ENCODE results near the gene S100PBP. TPM values are rescaled to one million over a fixed set of nuclear protein-coding genes. Genes with fewer than 3 reads are reported as not detected.
A peak's percentile ranks its signal among the peaks of the same experiment; 100 is the strongest.

Gene S100PBP
- total RNA-seq, 1 experiment from 2014 or later, result 50.1 TPM

GRCh38 chr1:32769524-32770220 is 47.8 kb upstream of the S100PBP start:
- Mint-ChIP-seq H3K4me1 (peaks cover 46 to 69% of the 10 kb centered on the region in 2 experiments), H3K27ac (peak overlapping the region in 1 of 3 experiments; percentile 84; a peak in 1 of 7 replicates), H3K9me3 (no peaks in the 10 kb centered on the region), H3K36me3 (ENCODE audit: insufficient read depth in 1 of 3, low read depth in 3 of 3) (peaks cover 12 to 55% (median 50%) of the 10 kb centered on the region in 3 experiments), H3K27me3 (ENCODE audit: low read depth) (no peaks in the 10 kb centered on the region), H3K4me3 (no peak overlapping the region; a peak in 1 of 5 replicates)
- Histone ChIP-seq H4K20me1 (ENCODE audit: control insufficient read depth, insufficient read depth, insufficient read length) (no peaks in the 10 kb centered on the region), H2BK15ac (ENCODE audit: low read depth, low read length) (no peak overlapping the region), H2BK20ac (ENCODE audit: low read depth, low read length, poor library complexity, severe bottlenecking) (no peak overlapping the region), H3K14ac (ENCODE audit: insufficient read depth, low read length) (no peak overlapping the region), H2BK12ac (ENCODE audit: insufficient read length, low read depth, low read length) (no peak overlapping the region), H3K56ac (ENCODE audit: insufficient read length, low read depth, low read length) (no peak overlapping the region), H3K23me2 (ENCODE audit: insufficient read length, low read depth, low read length, poor library complexity, severe bottlenecking) (peaks cover 10% of the 10 kb centered on the region), H2AFZ (ENCODE audit: low read length) (no peak overlapping the region), H3K4me1 (ENCODE audit: insufficient read depth, low read length) (no peaks in the 10 kb centered on the region; the same call in 1 of the 2 replicates), H4K91ac (ENCODE audit: insufficient read length, low read depth, low read length) (no peak overlapping the region), H2BK120ac (ENCODE audit: low read depth, low read length, poor library complexity, severe bottlenecking) (no peak overlapping the region), H3K18ac (ENCODE audit: insufficient read length, low read depth, low read length) (no peak overlapping the region), H3K9me3 (ENCODE audit: control insufficient read depth, low read depth, low read length) (no peaks in the 10 kb centered on the region), H3K27me3 (ENCODE audit: insufficient read depth, low read length) (no peaks in the 10 kb centered on the region), H4K5ac (ENCODE audit: insufficient read length, low read depth, low read length) (no peak overlapping the region), H3K79me2 (ENCODE audit: insufficient read depth, low read length) (peaks cover 5% of the 10 kb centered on the region; the same call in 1 of the 2 replicates), H3K27ac (ENCODE audit: insufficient read length, low read depth, low read length) (no peak overlapping the region), H3T11ph (ENCODE audit: low read length) (no peak overlapping the region), H3K9ac (ENCODE audit: extremely low read depth, insufficient read length, low read length) (no peak overlapping the region), H3K4ac (ENCODE audit: low read depth, low read length) (no peak overlapping the region), H3K23ac (ENCODE audit: insufficient read length, low read depth, low read length) (no peak overlapping the region), H3K4me2 (ENCODE audit: insufficient read depth, insufficient read length, low read length) (no peak overlapping the region), H2AK5ac (ENCODE audit: insufficient read length, low read length) (no peak overlapping the region), H2BK5ac (ENCODE audit: insufficient read length, low read length) (no peak overlapping the region), H3K79me1 (ENCODE audit: insufficient read depth, low read depth, low read length, poor library complexity, severe bottlenecking) (no peaks in the 10 kb centered on the region), H4K8ac (replicated peaks; ENCODE audit: insufficient read length, low read depth, low read length) (no peak overlapping the region)
- WGBS (ENCODE audit: extremely low coverage, insufficient read length, low lambda C conversion rate), result no CpG with 5 or more reads among the region's 32 CpGs
- no peak for DNase-seq
- TF ChIP-seq CTCF (conservative IDR thresholded peaks at IDR 0.05), result no peak
